Ovary (tissue), 9 donors: ENCODE results near the gene MAN1B1. TPM values are rescaled to one million over a fixed set of nuclear protein-coding genes. Genes with fewer than 3 reads are reported as not detected.

Experiments used
- DNase-seq, 5 donors: peaks; one replicate each; pipeline ENCODE4 v3.0.0-alpha.2; 2019 to 2020
- H3K27ac ChIP-seq, 2 donors: fragments of 200-600 bp; one replicate each; pipeline versions ENCODE4 v1.5.1 to v1.8.0; 2019 to 2022
- H3K27me3 ChIP-seq: fragments of 200-600 bp; one replicate; pipeline ENCODE4 v1.8.0; 2022
- H3K36me3 ChIP-seq: fragments of 200-600 bp; sonication (generic); one replicate; pipeline ENCODE4 v1.5.1; 2019
- H3K4me1 ChIP-seq: one replicate; pipeline ENCODE4 v1.8.1; 2013; ENCODE audit warnings: mild to moderate bottlenecking, moderate library complexity; ENCODE audit not compliant: insufficient read depth
- H3K4me3 ChIP-seq: fragments of 200-600 bp; sonication (generic); one replicate; pipeline ENCODE4 v1.5.1; 2017
- H3K9me3 ChIP-seq, 2 donors: fragments of 200-600 bp in 1 of 2; sonication (generic) in 1 of 2; one replicate each; pipeline versions ENCODE4 v1.5.1 to v1.8.1; 2013 to 2019; ENCODE audit warnings: mild to moderate bottlenecking in 1 of 2, moderate library complexity in 1 of 2
- CTCF ChIP-seq, 3 donors: fragments of 450-650 bp in 2 of 3; fragments of 200-600 bp in 1 of 3; IDR thresholded peaks; one replicate each; pipeline versions ENCODE4 v1.5.1 to v1.8.0; 2016 to 2022; ENCODE audit warnings: antibody characterized with exemption in 3 of 3, mild to moderate bottlenecking in 1 of 3
- EP300 ChIP-seq: sonication (generic); formaldehyde crosslinking; IDR thresholded peaks from one replicate; pipeline ENCODE4 v1.6.1; 2017; ENCODE audit warnings: antibody characterized with exemption
- POLR2A ChIP-seq: fragments of 450-650 bp; IDR thresholded peaks from one replicate; pipeline ENCODE4 v1.6.1; 2017; ENCODE audit warnings: antibody characterized with exemption, mild to moderate bottlenecking, moderate library complexity
- WGBS, 3 donors: extraction: QIAGEN DNeasy Blood & Tissue Kit in 1 of 3; methylation state at CpG; one replicate each; pipeline versions ENCODE4 v1.1.5 to v1.1.7; 2013 to 2017; 5-methylcytosine and 5-hydroxymethylcytosine counted together
- intact Hi-C, 4 donors: fragments of 100-400 bp; cut with DNase I; formaldehyde crosslinking; loops; one replicate each; pipeline versions ENCODE4 v1.11.0 to v1.15.1; 2022 to 2023
- polyA plus RNA-seq, 2 donors: library from polyadenylated mRNA; stranded (reverse); fragments of 200-250 nt in 1 of 2; fragments of 350-450 nt in 1 of 2; fragmentation: Illumina TruSeq in 1 of 2; extraction: RNeasy Lipid Tissue Mini Kit (QIAGEN cat#74804) in 1 of 2; gene quantifications; one replicate each; pipeline ENCODE4 v1.2.3, GENCODE V29; 2013 to 2014
- total RNA-seq, 7 donors: library from RNA; depleted of rRNA in 2 of 7; stranded (reverse); fragments of >200 nt in 2 of 7; fragmentation: NEBNext Ultra II Directional in 3 of 7; extraction: Animal tissue kit (Norgen Biotek cat#: 25700) in 3 of 7; gene quantifications; one replicate each; pipeline versions ENCODE4 v1.1.0 to v1.2.4, GENCODE V29; 2016 to 2023
- donor health status: DM: no; HTN: no; CAD: no; lungs with moderate emphysema.
- donor health status: DM: no; HTN: no; CAD: no.
- donor health status: Bipolar disorder and iron deficiency.
- donor health status: DM: yes; HTN: yes; CAD: no.
- donor health status: DM: no; HTN: no; CAD: no.
- donor health status: DM: yes; HTN: yes; CAD: no.

Gene MAN1B1
- total and polyA plus RNA-seq, 9 donors, result 30.2 to 109 (median 39.7) TPM

GRCh38 chr9:137039611-137040366, 47.0 kb upstream of the MAN1B1 start:
- H3K36me3 ChIP-seq, result no peaks in the 10 kb centered on the region
- intact Hi-C loops, result loop anchor here in 1 of 4 donors (5.0 kb wide), 1 partner anchor 252 kb away; no protein-coding TSS in a partner anchor
- no peak overlapping the region for H3K4me3 ChIP-seq
- TF ChIP-seq POLR2A (no peak), CTCF (IDR thresholded peaks at IDR 0.05) (no peak), EP300 (no peak)
- DNase-seq, result no peak
- no peaks in the 10 kb centered on the region for H3K27me3 ChIP-seq
- no peak overlapping the region for H3K27ac ChIP-seq
- no peaks in the 10 kb centered on the region for H3K9me3 ChIP-seq
- peaks cover 1% of the 10 kb centered on the region for H3K4me1 ChIP-seq
- WGBS, 3 donors, result 87 to 88% (median 87%) methylated on average over 32 of the region's 32 CpGs

- H3K9me3 ChIP-seq, result no peaks in the 10 kb centered on the region
- WGBS, 3 donors, result 84 to 88% (median 85%) methylated on average over 23 of the region's 23 CpGs
- no peak for DNase-seq
- H3K4me3 ChIP-seq, result no peak overlapping the region
- no peaks in the 10 kb centered on the region for H3K36me3 ChIP-seq
- no peak overlapping the region for H3K27ac ChIP-seq
- no peak for TF ChIP-seq CTCF (IDR thresholded peaks at IDR 0.05)
- no peak for TF ChIP-seq POLR2A
- no peak for TF ChIP-seq EP300
- peaks cover 5% of the 10 kb centered on the region for H3K4me1 ChIP-seq
- intact Hi-C loops, result no loop called here
- H3K27me3 ChIP-seq, result no peaks in the 10 kb centered on the region
These were observed 46.2 kb upstream of the MAN1B1 start for GRCh38 chr9:137040568-137040967.

GRCh38 chr9:137041124-137041523, 45.7 kb upstream of the MAN1B1 start:
- TF ChIP-seq CTCF (IDR thresholded peaks at IDR 0.05), result no peak
- no peak for TF ChIP-seq POLR2A
- TF ChIP-seq EP300, result no peak
- Histone ChIP-seq H3K9me3 (no peaks in the 10 kb centered on the region), H3K36me3 (no peaks in the 10 kb centered on the region), H3K4me1 (peaks cover 5% of the 10 kb centered on the region), H3K4me3 (no peak overlapping the region), H3K27ac (no peak overlapping the region), H3K27me3 (no peaks in the 10 kb centered on the region)
- intact Hi-C loops, result no loop called here
- no peak for DNase-seq
- WGBS, 3 donors, result 65 to 75% (median 70%) methylated on average over 12 to 16 of the region's 16 CpGs

- DNase-seq, result no peak
- intact Hi-C loops, result no loop called here
- H3K4me1 ChIP-seq, result peaks cover 8% of the 10 kb centered on the region
- TF ChIP-seq EP300 (no peak), CTCF (IDR thresholded peaks at IDR 0.05) (no peak), POLR2A (no peak)
- H3K27me3 ChIP-seq, result peaks cover 2% of the 10 kb centered on the region
- 84 to 88% (median 87%) methylated on average over 27 to 36 of the region's 36 CpGs for WGBS, 3 donors
- no peaks in the 10 kb centered on the region for H3K36me3 ChIP-seq
- no peak overlapping the region for H3K4me3 ChIP-seq
- H3K27ac ChIP-seq, result no peak overlapping the region
- no peaks in the 10 kb centered on the region for H3K9me3 ChIP-seq
These were observed 43.7 kb upstream of the MAN1B1 start for GRCh38 chr9:137042751-137043727.
